Endometrium (tissue), 2 donors: ENCODE results near the gene RAB3A.

Experiments used
- FAIRE-seq: peaks from 2 replicates; lab custom pipeline; 2012; peaks lifted over from hg19 to GRCh38; lab: Jason Lieb, UNC
- donor health status: control.
- donor health status: control.

Gene RAB3A

DNA sequence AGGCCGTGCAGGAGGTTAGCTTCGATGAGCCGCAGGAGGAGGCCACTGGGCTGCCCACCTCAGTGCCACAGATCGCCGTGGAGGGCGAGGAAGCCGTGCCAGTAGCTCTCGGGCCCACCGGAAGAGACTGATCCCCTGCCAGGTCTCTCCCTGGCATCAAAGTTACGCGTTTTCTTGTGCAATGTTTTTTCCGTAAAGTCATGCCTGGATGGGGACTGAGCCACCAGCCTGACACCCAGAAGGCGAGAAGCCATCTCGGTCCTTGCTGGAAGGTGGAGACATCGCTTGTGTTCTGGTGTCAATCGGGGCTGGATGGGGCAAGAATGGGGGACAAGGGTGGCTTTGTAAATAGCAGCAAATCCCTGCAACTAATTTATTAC lies 54.3 kb downstream of the RAB3A start:
- FAIRE-seq, result no peak

DNA sequence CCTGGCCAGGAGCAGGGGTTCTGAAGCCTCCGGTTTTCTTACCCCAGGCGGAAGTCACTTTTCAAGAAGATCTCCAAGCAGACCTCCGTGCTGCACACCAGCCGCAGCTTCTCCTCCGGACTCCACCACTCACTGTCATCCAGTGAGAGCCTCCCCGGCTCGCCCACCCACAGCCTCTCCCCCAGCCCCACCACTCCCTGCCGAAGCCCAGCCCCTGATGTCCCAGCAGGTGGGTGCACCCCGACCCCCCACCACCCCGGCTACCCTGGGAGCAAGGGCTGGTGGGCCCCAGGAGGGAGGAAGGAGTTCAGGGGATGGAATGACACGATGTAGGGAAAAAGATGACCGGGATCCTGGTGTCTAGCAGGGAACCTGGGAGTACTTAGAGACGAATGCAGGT lies 56.4 kb downstream of the RAB3A start:
- no peak for FAIRE-seq
